K562 (cell line): ENCODE measurements around the gene NELFE. TPM values are rescaled to one million over a fixed set of nuclear protein-coding genes. Genes with fewer than 3 reads are reported as not detected.

Experiments used
- CHD1 ChIP-seq: fragments of 200-600 bp; sonication (generic); IDR thresholded peaks from one replicate; pipeline ENCODE4 v1.6.1; 2012; ENCODE audit warnings: mild to moderate bottlenecking, moderate library complexity, low read length, inconsistent platforms
- CHD4 ChIP-seq: fragments of 200-600 bp; sonication (generic); IDR thresholded peaks from 3 replicates; pipeline ENCODE4 v1.6.1; 2012; ENCODE audit warnings: low read depth, mild to moderate bottlenecking, mixed read lengths, low read length, inconsistent platforms; ENCODE audit not compliant: insufficient read depth, insufficient replicate concordance, poor library complexity, severe bottlenecking
- DEAF1 ChIP-seq: fragments of 450-650 bp; formaldehyde crosslinking; IDR thresholded peaks from 2 replicates; pipeline ENCODE4 v1.4.0; 2020; ENCODE audit warnings: mild to moderate bottlenecking, moderate library complexity
- DLX4 ChIP-seq: fragments of 250-450 bp; sonication (Bioruptor Pico); IDR thresholded peaks from 2 replicates; pipeline ENCODE4 v1.6.1; 2021; ENCODE audit warnings: mild to moderate bottlenecking
- EGR1 ChIP-seq: fragments of 450-650 bp; conservative IDR thresholded peaks from 2 replicates; pipeline ENCODE4 v1.6.1; 2017; ENCODE audit warnings: mild to moderate bottlenecking
- HNRNPK ChIP-seq: fragments of 200-400 bp; formaldehyde crosslinking; IDR thresholded peaks from one replicate; pipeline ENCODE4 v1.6.1; 2018; ENCODE audit warnings: mild to moderate bottlenecking, low read depth, low read length; ENCODE audit not compliant: poor library complexity, severe bottlenecking
- HNRNPLL ChIP-seq: fragments of 200-400 bp; formaldehyde crosslinking; IDR thresholded peaks from 2 replicates; pipeline ENCODE4 v1.6.1; 2017; ENCODE audit warnings: low read length, low read depth, mild to moderate bottlenecking; ENCODE audit not compliant: poor library complexity, severe bottlenecking
- KAT2B ChIP-seq: IDR thresholded peaks from one replicate; pipeline ENCODE4 v1.6.1; 2012; ENCODE audit warnings: low read depth, mild to moderate bottlenecking, control low read depth, inconsistent platforms, low read length, moderate library complexity
- KLF6 ChIP-seq: fragments of 250-450 bp; sonication (Bioruptor Pico); IDR thresholded peaks from 2 replicates; pipeline ENCODE4 v1.4.0; 2020; ENCODE audit warnings: mild to moderate bottlenecking, moderate library complexity, borderline replicate concordance
- MBD2 ChIP-seq: sonication (generic); IDR thresholded peaks from 2 replicates; pipeline ENCODE4 v1.6.1; 2016; ENCODE audit warnings: low read depth, borderline replicate concordance
- MEF2A ChIP-seq: IDR thresholded peaks from 2 replicates; pipeline ENCODE4 v1.6.1; 2011; ENCODE audit warnings: low read depth, mild to moderate bottlenecking, low read length, moderate library complexity; ENCODE audit not compliant: control insufficient read depth
- MLX ChIP-seq, 2 experiments: fragments of 450-650 bp in 1 of 2; sonication (generic) in 1 of 2; formaldehyde crosslinking; conservative IDR thresholded peaks; 2 replicates each; pipeline versions ENCODE4 v1.4.0 to v1.8.1; 2020 to 2022; ENCODE audit warnings: mild to moderate bottlenecking in 1 of 2, missing genetic modification reagents in 1 of 2
- NFXL1 ChIP-seq: fragments of 450-650 bp; formaldehyde crosslinking; IDR thresholded peaks from 2 replicates; pipeline ENCODE4 v1.4.0; 2021; ENCODE audit warnings: mild to moderate bottlenecking
- PRPF4 ChIP-seq: fragments of 200-400 bp; formaldehyde crosslinking; IDR thresholded peaks from one replicate; pipeline ENCODE4 v1.6.1; 2017; ENCODE audit warnings: low read length, low read depth, mild to moderate bottlenecking; ENCODE audit not compliant: insufficient read depth, poor library complexity, severe bottlenecking
- TFE3 ChIP-seq: fragments of 450-650 bp; formaldehyde crosslinking; IDR thresholded peaks from 2 replicates; pipeline ENCODE4 v1.4.0; 2020; ENCODE audit warnings: mild to moderate bottlenecking, mixed read lengths
- ZBTB8A ChIP-seq: fragments of 450-650 bp; IDR thresholded peaks from 2 replicates; pipeline ENCODE4 v1.6.1; 2018; ENCODE audit warnings: mild to moderate bottlenecking, moderate library complexity; ENCODE audit not compliant: partially characterized antibody
- ZFP1 ChIP-seq: fragments of 450-650 bp; formaldehyde crosslinking; IDR thresholded peaks from 2 replicates; pipeline ENCODE4 v1.4.0; 2020; ENCODE audit warnings: mild to moderate bottlenecking, mixed read lengths
- ZNF134 ChIP-seq: fragments of 250-450 bp; sonication (Bioruptor Pico); conservative IDR thresholded peaks from 2 replicates; pipeline ENCODE4 v1.4.0; 2020
- ZNF316 ChIP-seq: fragments of 450-650 bp; IDR thresholded peaks from 2 replicates; pipeline ENCODE4 v1.6.1; 2016
- ZNF436 ChIP-seq: fragments of 250-450, 450-650 bp; sonication (Bioruptor Pico); formaldehyde crosslinking; IDR thresholded peaks from 2 replicates; pipeline ENCODE4 v1.7.0; 2020; ENCODE audit warnings: mild to moderate bottlenecking
- ZNF57 ChIP-seq: fragments of 450-650 bp; formaldehyde crosslinking; IDR thresholded peaks from 2 replicates; pipeline ENCODE4 v1.4.0; 2020; ENCODE audit warnings: mild to moderate bottlenecking, moderate library complexity
- ZNF644 ChIP-seq: fragments of 200-800 bp; sonication (Bioruptor generic); IDR thresholded peaks from 2 replicates; pipeline ENCODE4 v1.6.1; 2016; ENCODE audit warnings: low read depth, missing genetic modification characterization, missing compliant biosample characterization
- ZNF76 ChIP-seq: fragments of 250-450 bp; sonication (Bioruptor Pico); IDR thresholded peaks from 2 replicates; pipeline ENCODE4 v1.4.0; 2020; ENCODE audit warnings: mild to moderate bottlenecking, moderate library complexity, borderline replicate concordance
- ZNF780A ChIP-seq: fragments of 250-450 bp; sonication (Bioruptor Pico); IDR thresholded peaks from 2 replicates; pipeline ENCODE4 v1.5.0; 2021; ENCODE audit warnings: mild to moderate bottlenecking
- polyA plus RNA-seq, 8 experiments: library from polyadenylated mRNA; depleted of rRNA in 4 of 8; stranded (reverse) in 5 of 8; unstranded in 3 of 8; fragments of >200 nt; fragmentation: Nextera tagmentation in 2 of 8; fragmentation: Illumina TruSeq in 1 of 8; extraction: Ambion mirVana in 2 of 8; extraction: Trizol in 1 of 8; gene quantifications; 2 replicates each; pipeline versions ENCODE4 v1.2.1 to v1.2.3, GENCODE V29; 2011 to 2014; ENCODE audit warnings: inconsistent platforms in 1 of 8, missing spikeins in 1 of 8
- total RNA-seq, 7 experiments: library from RNA; depleted of rRNA in 6 of 7; stranded (reverse); fragments of >200 nt in 6 of 7; fragmentation: Illumina TruSeq in 2 of 7; extraction: Trizol in 2 of 7; gene quantifications; 2 replicates each; pipeline versions ENCODE4 v1.2.1 to v1.2.3, GENCODE V29; 2011 to 2021; ENCODE audit warnings: low replicate concordance in 1 of 7

The NELFE gene
- total and polyA plus RNA-seq, 9 of the 15 experiments (the other 6 are each of a cell fraction or from before 2014, with no cell fraction given), result 15.2 to 157 (median 91.5) TPM

GRCh38 chr6:31971279-31971992 is 12.7 kb upstream of the NELFE start (continued):
- no peak for TF ChIP-seq CHD4
- TF ChIP-seq MLX (CRISPR knock-in tag; conservative IDR thresholded peaks at IDR 0.05), result no peak; a peak in 1 of 4 replicates
- TF ChIP-seq HNRNPK, result no peak
- peak; percentile 31 for TF ChIP-seq CHD1
- no peak for TF ChIP-seq DLX4 (CRISPR knock-in tag)
- TF ChIP-seq KAT2B, result no peak
- peak; percentile 45; the same call in 1 of the 2 replicates for TF ChIP-seq ZNF57
- peak; percentile 59; the same call in 1 of the 2 replicates for TF ChIP-seq ZFP1 (CRISPR knock-in tag)
- no peak for TF ChIP-seq KLF6 (CRISPR knock-in tag)
- peak; percentile 2; the same call in 1 of the 2 replicates for TF ChIP-seq TFE3 (CRISPR knock-in tag)
- no peak for TF ChIP-seq HNRNPLL
- TF ChIP-seq ZNF780A (CRISPR knock-in tag), result no peak
- peak; percentile 94; the same call in 1 of the 2 replicates for TF ChIP-seq EGR1
- no peak for TF ChIP-seq MEF2A
- TF ChIP-seq ZNF76, result peak; percentile 94; the same call in 1 of the 2 replicates
- TF ChIP-seq PRPF4, result no peak
- TF ChIP-seq ZBTB8A, result no peak
- 0 out of 2 replicates have a peak, but pooled peaks have one; percentile 8 for TF ChIP-seq ZNF644
- no peak for TF ChIP-seq NFXL1 (CRISPR knock-in tag)
- TF ChIP-seq MBD2, result peak; percentile 48; the same call in 1 of the 2 replicates
- no peak; the same call in 1 of the 2 replicates for TF ChIP-seq ZNF316
- TF ChIP-seq ZNF134 (CRISPR knock-in tag), result 0 out of 2 replicates have a peak, but pooled peaks have one; percentile 6
- TF ChIP-seq DEAF1 (CRISPR knock-in tag), result peak; percentile 42; the same call in 1 of the 2 replicates
- no peak for TF ChIP-seq ZNF436
